Right lobe of liver (tissue), 6 donors: ENCODE measurements around the gene SRP9. TPM values are rescaled to one million over a fixed set of nuclear protein-coding genes. Genes with fewer than 3 reads are reported as not detected.

Source experiments
- ATAC-seq, 4 donors: fragments of 200-7000 bp; cut with Tn5 transposase; one replicate each; pipeline ENCODE4 v1.9.1; 2020; ENCODE audit warnings: mild to moderate bottlenecking in 4 of 4, moderate library complexity in 4 of 4
- DNase-seq, 3 donors: peaks; one replicate each; pipeline ENCODE4 v3.0.0-alpha.2; 2020
- H3K27ac ChIP-seq, 3 donors: fragments of 200-600 bp; one replicate each; pipeline ENCODE4 v1.8.0; 2022
- H3K27me3 ChIP-seq, 2 donors: fragments of 200-600 bp; one replicate each; pipeline ENCODE4 v1.8.0; 2022
- H3K36me3 ChIP-seq, 4 donors: fragments of 200-600 bp; sonication (generic) in 1 of 4; one replicate each; pipeline versions ENCODE4 v1.5.1 to v1.8.0; 2017 to 2022; ENCODE audit warnings: control low read depth in 1 of 4
- H3K4me1 ChIP-seq, 4 donors: fragments of 200-600 bp; sonication (generic) in 1 of 4; one replicate each; pipeline versions ENCODE4 v1.5.1 to v1.8.0; 2017 to 2022; ENCODE audit warnings: control low read depth in 1 of 4
- H3K4me3 ChIP-seq, 3 donors: fragments of 200-600 bp; one replicate each; pipeline ENCODE4 v1.8.0; 2022
- H3K9me3 ChIP-seq, 4 donors: fragments of 200-600 bp; sonication (generic) in 1 of 4; one replicate each; pipeline versions ENCODE4 v1.5.1 to v1.8.0; 2017 to 2022; ENCODE audit warnings: control low read depth in 1 of 4
- POLR2A ChIP-seq: fragments of 450-650 bp; IDR thresholded peaks from one replicate; pipeline ENCODE4 v1.6.1; 2017; ENCODE audit warnings: antibody characterized with exemption, mild to moderate bottlenecking
- WGBS: methylation state at CpG from one replicate; pipeline ENCODE4 v1.1.6; 2018; ENCODE audit warnings: low coverage, low lambda C conversion rate; ENCODE audit not compliant: insufficient coverage; ENCODE audit errors: missing lambda C conversion rate; 5-methylcytosine and 5-hydroxymethylcytosine counted together
- intact Hi-C, 2 donors: fragments of 100-400 bp; cut with DNase I; formaldehyde crosslinking; loops; one replicate each; pipeline versions ENCODE4 v1.11.2 to v1.14.1; 2022
- total RNA-seq, 6 experiments: library from RNA; depleted of rRNA in 2 of 6; stranded (reverse); fragments of >200 nt in 2 of 6; fragmentation: NEBNext Ultra II Directional in 3 of 6; extraction: Animal tissue kit (Norgen Biotek cat#: 25700) in 3 of 6; gene quantifications; one replicate each; pipeline versions ENCODE4 v1.1.0 to v1.2.4, GENCODE V29; 2016 to 2023
- TF ChIP-seq, protein P1 (sequence below), 4 donors: fragments of 200-600 bp in 3 of 4; fragments of 450-650 bp in 1 of 4; IDR thresholded peaks; one replicate each; pipeline versions ENCODE4 v1.5.1 to v1.8.0; 2016 to 2022; ENCODE audit warnings: antibody characterized with exemption in 4 of 4, mild to moderate bottlenecking in 2 of 4
- donor health status: DM: no; HTN: yes; CAD: no.
- donor health status: DM: no; HTN: no; CAD: no.
- donor health status: DM: no; HTN: no; CAD: no.
- donor health status: DM: no; HTN: yes; CAD: no.
- donor health status: DM: no; HTN: yes; CAD: no.

The SRP9 gene
- total RNA-seq, 6 experiments from 2014 or later, result 132 to 150 (median 141) TPM

DNA sequence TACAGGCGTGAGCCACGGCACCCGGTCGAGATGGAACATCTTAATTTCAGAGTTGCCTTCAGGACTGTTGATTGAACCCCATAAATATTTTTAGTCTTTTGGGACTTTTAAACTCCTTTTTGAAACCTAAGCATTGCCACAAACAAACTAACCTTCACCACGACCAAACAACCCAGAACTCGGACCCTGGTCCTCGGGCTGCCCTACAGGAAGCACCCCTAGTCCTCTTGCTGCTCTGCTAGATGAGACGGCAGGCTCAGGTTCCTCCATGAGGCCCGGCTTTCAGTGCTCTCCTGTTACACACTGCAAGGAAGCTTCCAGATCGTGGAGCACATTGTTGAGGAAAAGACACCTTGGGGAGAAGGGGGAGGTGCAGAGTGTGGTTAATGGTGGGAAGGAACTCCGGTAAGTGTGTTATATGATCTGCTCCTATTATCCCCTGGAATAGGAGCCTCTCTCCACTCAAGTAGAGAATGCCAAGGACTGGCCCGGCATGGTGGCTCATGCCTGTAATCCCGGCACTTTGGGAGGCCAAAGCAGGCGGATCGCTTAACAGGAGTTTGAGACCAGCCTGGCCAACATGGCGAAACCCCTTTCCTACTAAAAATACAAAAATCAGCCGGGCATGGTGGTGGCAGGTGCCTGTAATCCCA lies 38.0 kb downstream of the SRP9 start:
- H3K4me3 ChIP-seq, result peak overlapping the region in 1 of 3 donors; percentile 34
- intact Hi-C loops, result no loop called here
- H3K4me1 ChIP-seq, result peaks cover 0 to 82% (median 50%) of the 10 kb centered on the region in 4 donors

DNA sequence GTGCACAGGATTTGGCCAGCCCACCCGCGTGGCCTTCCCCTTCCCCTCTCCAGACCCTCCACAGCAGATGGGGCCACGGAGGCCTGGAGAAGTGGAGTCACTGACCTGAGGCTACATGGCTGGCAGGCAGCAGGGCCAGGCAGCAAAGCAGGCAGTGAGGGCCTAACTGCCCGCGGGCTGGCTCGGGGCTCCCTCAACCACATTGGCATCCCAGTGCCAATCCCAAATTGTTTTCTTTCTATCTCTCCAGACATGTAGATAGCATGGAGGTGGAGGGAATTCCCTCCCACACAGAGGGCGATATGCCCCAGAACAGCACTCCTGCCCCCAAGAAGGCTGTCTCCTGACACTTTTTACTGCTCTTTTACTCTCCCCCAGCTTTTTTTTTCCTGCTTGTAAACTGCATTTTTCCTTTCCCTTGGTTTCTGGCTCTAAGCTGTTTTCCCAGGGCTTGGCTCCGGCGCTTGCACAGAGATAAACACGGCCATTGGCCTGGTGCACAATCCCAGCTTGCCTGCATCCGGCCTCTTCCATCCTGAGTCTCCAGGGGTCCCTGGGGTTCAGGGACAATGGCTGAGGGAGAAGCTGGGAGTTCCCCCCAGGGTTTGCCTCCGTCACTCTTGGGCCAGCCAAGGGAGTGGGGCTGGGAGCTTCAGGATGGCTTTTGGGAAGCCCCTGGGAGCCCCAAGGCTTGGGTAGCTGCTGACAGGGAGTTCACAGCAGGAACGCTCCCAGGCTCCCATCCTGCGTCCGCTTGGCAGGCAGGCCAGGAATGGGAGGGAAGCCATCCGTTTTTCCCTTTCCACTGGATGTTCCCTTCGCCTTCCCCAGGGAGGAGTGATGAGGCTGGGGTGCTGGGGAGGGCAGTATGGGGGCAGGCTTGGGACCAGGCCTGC lies 39.3 kb downstream of the SRP9 start:
- H3K27ac ChIP-seq, result peak overlapping the region; percentile 80 to 90 (median 89)
- ATAC-seq (peak; percentile 3 to 24 (median 14)), DNase-seq (peak in 1 of 3 donors; percentile 52)
- H3K4me3 ChIP-seq, result peak overlapping the region in 2 of 3 donors; percentile 16 to 34
- H3K4me1 ChIP-seq, result peaks cover 0 to 91% (median 55%) of the 10 kb centered on the region in 4 donors
- no peak for TF ChIP-seq POLR2A
- TF ChIP-seq, protein P1, sequence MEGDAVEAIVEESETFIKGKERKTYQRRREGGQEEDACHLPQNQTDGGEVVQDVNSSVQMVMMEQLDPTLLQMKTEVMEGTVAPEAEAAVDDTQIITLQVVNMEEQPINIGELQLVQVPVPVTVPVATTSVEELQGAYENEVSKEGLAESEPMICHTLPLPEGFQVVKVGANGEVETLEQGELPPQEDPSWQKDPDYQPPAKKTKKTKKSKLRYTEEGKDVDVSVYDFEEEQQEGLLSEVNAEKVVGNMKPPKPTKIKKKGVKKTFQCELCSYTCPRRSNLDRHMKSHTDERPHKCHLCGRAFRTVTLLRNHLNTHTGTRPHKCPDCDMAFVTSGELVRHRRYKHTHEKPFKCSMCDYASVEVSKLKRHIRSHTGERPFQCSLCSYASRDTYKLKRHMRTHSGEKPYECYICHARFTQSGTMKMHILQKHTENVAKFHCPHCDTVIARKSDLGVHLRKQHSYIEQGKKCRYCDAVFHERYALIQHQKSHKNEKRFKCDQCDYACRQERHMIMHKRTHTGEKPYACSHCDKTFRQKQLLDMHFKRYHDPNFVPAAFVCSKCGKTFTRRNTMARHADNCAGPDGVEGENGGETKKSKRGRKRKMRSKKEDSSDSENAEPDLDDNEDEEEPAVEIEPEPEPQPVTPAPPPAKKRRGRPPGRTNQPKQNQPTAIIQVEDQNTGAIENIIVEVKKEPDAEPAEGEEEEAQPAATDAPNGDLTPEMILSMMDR (IDR thresholded peaks at IDR 0.05), result no peak
- no peaks in the 10 kb centered on the region for H3K27me3 ChIP-seq
- 22% methylated on average over 10 of the region's 17 CpGs for WGBS
- peaks cover 0 to 10% (median 0%) of the 10 kb centered on the region in 4 donors for H3K36me3 ChIP-seq
- intact Hi-C loops, result no loop called here
- H3K9me3 ChIP-seq, result no peaks in the 10 kb centered on the region

More for the DNA sequence above, 38.0 kb downstream of the SRP9 start:
- WGBS, result 65% methylated on average over 6 of the region's 17 CpGs
- no peak for TF ChIP-seq POLR2A
- TF ChIP-seq, protein P1 (IDR thresholded peaks at IDR 0.05), result no peak
- H3K27me3 ChIP-seq, result no peaks in the 10 kb centered on the region
- H3K9me3 ChIP-seq, result no peaks in the 10 kb centered on the region
- ATAC-seq (no peak), DNase-seq (no peak)
- H3K27ac ChIP-seq, result peak overlapping the region in 2 of 3 donors; percentile 89 to 90
- peaks cover 0 to 7% (median 0%) of the 10 kb centered on the region in 4 donors for H3K36me3 ChIP-seq

DNA sequence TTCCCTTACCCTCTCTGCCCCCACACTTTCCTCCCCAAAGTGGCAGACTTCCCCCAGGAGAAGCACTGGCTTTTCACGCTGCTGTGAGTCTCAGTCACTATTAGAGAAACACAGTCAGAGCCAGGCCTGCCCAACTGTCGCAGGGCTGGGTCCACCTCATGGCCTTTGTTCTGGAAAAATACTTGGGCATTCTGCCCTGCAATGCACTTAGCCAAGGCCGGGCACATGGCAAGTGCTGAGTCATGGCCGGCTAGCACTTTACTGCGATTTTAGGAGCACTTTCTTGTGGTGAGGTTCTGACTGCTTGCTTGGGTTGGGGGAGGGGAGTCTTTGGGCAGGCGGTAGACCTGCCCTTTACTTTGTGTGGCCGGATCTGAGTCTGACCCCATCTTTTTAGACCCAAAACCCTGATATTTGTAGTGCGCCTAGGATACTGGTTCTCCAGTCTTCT lies 40.0 kb downstream of the SRP9 start:
- Histone ChIP-seq H3K9me3 (no peaks in the 10 kb centered on the region), H3K4me3 (peak overlapping the region in 2 of 3 donors; percentile 16 to 34), H3K4me1 (peaks cover 0 to 91% (median 56%) of the 10 kb centered on the region in 4 donors), H3K36me3 (peaks cover 0 to 11% (median 0%) of the 10 kb centered on the region in 4 donors), H3K27me3 (no peaks in the 10 kb centered on the region), H3K27ac (peak overlapping the region; percentile 80 to 90 (median 89))
- WGBS, result 15% methylated on average over 4 of the region's 8 CpGs
- intact Hi-C loops, result no loop called here
- DNase-seq (peak; percentile 82 to 93 (median 88)), ATAC-seq (peak; percentile 54 to 75 (median 73))
- TF ChIP-seq POLR2A, result peak; percentile 55
- TF ChIP-seq, protein P1 (IDR thresholded peaks at IDR 0.05), result no peak

DNA sequence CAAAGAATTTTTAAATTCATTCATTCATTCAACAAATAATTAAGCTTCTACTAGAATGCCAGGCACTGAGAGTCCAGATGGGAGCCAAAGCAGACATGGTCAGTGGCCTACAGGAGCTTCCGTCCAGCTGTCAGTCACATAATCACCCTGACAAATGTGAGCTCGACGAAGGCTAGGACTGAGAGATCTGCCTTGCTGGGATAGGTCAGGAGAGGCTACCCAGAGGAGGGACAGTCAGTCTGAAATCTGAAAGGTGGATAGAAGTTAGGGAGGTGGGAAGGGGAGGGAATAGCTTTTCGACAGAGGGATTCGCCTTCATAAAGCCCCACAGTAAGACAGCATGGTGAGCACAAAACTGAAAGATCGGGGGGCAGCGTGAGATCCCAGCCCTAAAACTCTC lies 40.6 kb downstream of the SRP9 start:
- Histone ChIP-seq H3K27me3 (no peaks in the 10 kb centered on the region), H3K4me1 (peaks cover 0 to 91% (median 56%) of the 10 kb centered on the region in 4 donors), H3K36me3 (peaks cover 0 to 11% (median 0%) of the 10 kb centered on the region in 4 donors), H3K27ac (peak overlapping the region; percentile 80 to 90 (median 89)), H3K9me3 (no peaks in the 10 kb centered on the region), H3K4me3 (peak overlapping the region in 1 of 3 donors; percentile 20)
- no peak for TF ChIP-seq POLR2A
- TF ChIP-seq, protein P1 (IDR thresholded peaks at IDR 0.05), result no peak
- intact Hi-C loops, result no loop called here
- ATAC-seq, result peak in 1 of 4 donors; percentile 2
- DNase-seq, result no peak
- 55% methylated on average over 7 of the region's 7 CpGs for WGBS
